ENCODE measurements around the gene AMELY.
"Not testable (repeated sequence)": the region's sequence is repeated elsewhere in the genome, so short reads cannot be mapped to it uniquely, and the experiment has no call there.

GRCh38 chrY:6842650-6843049 is 68.9 kb downstream of the AMELY start:
- not testable (repeated sequence) for TF ChIP-seq POLR2A, POLR2AphosphoS5, CTCF (IDR thresholded peaks at IDR 0.05)

Data from suprapubic skin (tissue), 4 donors.